Measurements from ENCODE around the gene LPAR6.

Gene LPAR6

DNA sequence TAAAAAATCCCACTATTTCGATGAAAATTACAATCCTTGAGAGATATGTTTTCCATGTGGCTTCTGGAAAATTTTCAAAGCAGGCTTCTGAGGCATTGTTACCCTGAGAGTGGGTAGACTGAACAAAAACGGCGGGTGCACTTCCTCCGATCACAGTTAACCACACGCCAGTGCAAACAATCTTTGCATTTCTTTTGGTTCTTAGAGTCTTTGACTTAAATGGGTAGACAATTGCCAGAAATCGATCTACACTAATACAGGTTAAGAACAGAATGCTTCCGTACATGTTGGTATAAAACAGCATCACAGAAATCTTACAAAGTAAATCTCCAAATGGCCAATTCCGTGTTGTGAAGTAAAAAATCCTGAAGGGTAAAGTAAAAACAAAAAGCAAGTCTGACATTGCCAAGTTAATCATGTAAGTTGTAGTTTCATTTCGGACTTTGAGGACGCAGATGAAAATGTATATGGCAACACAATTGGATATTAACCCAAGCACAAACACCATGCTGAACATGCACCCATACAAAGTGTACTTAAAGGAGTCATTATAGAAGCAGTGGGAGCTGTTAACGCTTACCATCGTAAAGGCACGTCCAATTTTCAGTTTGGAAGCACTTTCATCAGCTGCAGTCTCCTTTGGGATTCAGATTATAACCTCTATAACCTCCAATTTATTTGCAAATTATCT is 927 bp downstream of the LPAR6 start:
- DNase-seq: no peak

DNA sequence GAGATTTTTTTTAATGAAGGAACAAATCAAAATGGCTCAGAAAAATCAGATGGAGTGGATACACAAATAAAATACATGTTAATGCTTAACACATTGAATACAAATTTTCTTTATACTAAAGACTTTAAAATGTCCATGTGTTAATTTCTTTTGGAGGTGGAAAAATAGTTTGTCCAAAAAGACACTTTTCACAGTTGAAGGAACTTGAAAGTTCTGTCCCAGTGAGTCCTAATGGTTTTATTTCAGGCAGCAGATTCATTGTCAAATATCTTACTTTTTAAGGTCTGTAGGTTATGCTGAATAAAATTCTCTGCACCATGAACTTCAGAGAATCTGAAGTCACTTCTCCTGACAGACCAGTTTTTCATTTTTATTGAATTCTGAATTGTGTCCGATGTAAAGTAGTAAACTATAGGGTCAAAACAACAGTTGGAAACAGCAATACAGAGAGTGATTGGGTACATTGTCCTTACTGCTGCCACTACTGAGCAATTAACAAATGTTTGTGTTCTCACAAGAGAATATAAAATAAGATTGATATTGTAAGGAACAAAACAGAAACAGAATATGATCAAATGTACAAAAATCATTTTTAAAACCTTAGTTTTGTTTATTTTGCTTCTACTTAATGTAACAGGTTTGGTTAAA is 1.6 kb downstream of the LPAR6 start:
- DNase-seq: no peak

DNA sequence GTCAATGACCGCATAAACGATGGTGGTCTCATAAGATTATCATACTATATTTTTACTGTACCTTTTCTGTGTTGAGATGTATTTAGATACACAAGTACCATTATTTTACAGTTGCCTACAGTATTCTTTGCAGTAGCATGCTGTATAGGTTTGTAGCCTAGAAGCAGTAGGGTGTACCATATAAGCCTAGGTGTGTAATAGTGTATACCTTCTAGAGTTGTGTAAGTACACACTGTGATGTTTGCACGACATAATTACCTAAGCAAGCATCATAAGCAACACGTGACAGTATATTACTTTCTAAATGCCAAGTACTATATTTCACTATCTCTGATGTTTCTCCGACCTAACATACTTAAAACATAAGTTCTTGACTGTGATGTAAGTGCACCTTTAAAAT is 2.7 kb downstream of the LPAR6 start:
- DNase-seq: no peak

DNA sequence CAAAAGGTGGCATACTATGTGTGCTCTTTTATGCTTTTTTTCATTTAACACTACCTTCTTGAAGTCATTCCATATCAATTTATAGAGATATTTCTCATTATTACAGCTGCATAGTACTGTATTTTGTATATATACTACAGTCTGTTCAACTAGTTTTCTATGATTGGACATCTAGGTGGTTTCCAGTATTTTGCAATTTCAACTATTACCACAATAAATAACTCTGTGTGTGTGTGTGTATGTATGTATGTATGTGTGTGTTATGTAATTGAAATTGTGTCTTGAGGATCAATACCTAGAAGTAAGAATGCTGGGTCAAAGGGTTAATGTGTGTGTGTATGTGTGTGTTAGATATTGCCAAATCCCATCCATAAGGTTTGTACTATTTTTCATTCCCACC is 7.0 kb downstream of the LPAR6 start:
- DNase-seq: no peak

DNA sequence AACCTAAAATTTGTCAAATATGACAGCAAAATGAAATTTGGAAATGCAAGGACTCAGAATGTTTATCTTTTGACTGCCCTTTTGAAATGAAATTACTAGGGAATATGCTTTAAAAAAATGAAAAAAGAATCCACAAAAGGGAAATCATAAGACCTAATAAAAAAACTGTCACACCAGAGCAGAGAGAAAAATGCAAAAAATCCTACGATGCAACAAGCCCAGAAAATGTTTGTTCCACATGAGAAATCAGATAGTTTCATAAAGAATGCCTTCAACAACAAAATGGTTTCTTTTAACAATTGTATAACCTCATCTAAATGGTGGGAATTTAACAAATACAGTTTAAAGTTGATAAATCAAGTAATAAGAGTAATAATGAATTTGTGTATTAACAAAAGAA is 8.0 kb downstream of the LPAR6 start:
- DNase-seq: no peak

DNA sequence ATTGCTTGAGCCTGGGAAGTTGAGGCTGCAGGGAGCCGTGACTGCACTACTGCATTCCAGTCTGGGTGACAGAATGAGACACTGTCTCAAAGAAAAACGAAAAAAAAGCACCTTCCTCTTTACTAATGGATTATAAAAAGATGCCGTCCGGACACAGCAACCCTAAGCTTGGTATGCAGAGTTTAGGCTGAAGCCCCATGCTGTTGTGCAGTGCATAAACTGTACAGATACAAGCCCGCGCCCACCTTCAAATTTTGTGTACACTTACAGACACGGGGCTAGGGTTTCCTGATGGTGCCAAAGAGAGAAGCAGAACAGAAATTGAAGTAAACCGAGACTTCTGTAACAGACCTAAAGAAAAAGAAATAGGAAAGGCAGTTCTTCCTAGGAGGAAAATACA is 9.0 kb downstream of the LPAR6 start:
- no peak for DNase-seq

DNA sequence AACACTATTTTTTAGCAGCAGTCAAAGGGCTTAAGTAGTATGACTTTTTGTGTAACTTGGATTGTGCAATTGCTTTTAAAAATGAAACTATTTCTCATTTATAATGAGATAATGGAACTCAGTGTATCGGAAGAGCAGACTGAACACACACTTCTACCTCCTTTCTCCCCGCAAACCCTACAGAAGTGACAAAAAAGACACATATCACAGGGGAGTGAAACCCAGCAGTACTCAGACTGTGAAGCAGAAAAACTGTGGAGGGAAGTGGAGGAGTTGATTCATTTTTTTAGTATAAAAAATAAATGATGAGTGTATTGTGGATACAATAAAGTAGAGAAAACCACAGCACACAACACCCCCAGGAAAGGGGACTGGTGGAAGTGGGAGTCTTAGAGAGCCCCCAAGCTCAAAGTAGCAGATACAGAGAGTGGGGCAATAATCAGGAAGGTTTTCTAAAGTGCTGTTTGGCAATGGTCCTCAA is 9.7 kb downstream of the LPAR6 start:
- no peak for DNase-seq

DNA sequence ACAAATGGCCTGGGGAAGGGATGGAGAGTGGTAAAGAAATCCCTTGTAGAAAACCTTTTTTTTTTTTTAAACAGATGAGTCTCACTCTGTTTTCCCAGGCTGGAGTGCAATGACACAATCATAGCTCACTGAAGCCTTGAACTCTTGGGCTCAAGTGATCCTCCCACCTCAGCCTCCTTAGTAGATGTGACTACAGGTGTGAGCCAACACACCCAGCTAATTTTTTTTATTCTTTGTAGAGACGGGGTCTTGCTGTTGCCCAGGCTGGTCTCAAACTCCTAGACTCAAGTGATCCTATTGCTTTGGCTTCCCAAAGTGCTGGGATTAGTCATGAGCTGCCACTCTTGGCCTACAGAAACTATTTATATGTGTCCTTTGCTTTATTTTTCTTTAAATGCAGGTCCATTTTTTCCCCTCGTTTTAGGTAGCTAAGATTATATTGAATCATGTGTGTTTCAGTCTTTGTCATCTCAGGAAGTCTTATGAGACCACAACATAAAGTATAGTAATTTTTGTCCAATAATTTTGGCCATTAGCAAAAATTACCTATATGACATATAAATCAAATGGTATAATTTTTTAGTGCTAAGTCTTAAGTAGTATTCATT is 10.5 kb downstream of the LPAR6 start:
- no peak for DNase-seq

DNA sequence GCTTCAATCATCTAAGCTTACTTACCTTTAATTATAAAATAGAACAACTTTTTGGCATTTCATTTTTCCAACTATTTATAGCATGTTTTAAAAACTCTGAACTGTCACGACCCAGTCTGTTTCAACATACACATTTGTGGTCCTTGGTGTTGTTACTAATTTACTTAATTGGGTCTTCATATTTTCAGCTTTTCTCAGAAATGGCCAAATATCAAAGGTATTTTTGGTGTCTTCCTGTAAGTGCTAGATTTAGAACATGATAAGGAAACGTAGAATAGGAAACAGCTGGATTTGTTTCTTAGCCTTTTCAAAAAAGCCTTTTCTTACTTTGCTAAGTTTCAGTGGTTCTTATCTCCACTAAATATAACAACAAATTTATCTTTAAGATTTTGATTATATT is 11.4 kb downstream of the LPAR6 start:
- DNase-seq: no peak

DNA sequence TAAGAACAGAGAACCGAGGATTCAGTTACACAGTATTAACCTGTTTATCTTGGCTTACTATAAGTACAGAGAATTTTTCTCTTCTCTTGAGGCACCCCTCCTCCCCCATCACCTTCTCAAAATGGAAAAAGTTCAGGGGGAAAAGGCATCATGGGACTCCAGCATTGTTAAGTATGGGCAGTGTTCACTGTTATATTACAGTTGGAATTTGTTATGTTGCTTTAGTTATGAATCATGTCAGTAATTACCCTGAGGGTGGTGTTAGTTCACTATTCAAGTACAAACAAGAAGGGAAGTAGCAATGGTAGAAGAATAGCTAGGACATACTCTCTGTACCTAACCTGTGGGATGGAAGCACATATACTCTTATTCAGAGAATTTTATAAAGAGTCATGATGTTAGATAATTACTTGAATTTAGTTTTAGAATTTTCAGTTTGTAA is 12.0 kb downstream of the LPAR6 start:
- DNase-seq: no peak

DNA sequence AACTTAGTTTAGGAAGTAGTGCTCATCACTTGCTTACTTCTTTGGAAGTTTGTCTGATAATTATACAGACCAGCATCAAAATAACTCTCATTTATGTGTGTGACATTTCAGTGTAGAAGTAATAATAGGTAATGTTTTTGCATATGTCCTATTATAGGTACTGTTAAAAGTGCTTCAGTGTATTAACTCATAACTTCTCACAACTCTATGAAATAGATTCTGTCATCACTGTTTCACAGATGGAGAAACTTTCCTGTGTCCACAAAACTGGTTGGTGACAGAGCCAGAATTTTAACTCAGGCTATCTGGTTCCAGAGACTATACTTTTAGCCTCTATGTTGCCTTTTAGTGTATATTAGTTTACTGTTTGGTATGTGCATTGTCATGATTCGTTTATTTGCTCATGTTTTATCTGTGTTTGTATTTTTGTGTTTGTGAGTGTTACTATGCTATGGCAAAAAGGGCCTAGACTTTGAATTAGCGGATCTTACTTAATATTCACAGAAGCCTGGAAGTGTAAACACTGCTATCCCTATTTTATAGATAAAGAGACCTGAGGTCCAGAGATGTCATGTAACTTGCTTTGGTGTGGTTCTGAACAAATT is 12.7 kb downstream of the LPAR6 start:
- DNase-seq: no peak

DNA sequence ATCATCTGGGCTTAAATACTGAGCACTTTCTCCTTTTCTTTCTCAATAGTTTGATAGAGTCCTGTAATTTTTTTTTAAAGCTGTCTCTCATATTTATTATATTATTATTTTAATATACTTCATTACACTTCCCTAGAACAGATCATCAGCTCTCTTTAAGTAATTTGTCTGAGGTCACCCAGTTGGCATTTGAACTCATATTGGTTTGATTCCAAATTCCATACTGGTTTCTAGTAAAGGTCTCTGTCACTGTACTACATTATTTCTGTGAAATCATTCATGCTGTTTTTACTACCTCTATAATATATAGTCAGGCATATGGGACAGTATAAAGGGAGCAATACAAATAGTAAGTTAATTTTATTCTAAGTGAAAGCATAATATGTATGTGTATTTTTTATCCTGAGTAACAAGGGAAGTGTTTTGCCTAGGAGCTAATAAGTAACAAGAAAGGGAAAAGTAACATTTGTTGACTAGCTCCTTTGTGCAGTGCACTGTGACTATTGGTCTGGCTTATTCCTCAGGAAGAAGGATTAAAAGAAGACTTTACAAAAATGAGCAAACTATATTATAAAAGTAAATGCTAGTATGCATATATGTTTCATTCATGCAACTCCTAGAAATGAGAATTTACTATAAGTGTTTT is 14.3 kb downstream of the LPAR6 start:
- DNase-seq: no peak

DNA sequence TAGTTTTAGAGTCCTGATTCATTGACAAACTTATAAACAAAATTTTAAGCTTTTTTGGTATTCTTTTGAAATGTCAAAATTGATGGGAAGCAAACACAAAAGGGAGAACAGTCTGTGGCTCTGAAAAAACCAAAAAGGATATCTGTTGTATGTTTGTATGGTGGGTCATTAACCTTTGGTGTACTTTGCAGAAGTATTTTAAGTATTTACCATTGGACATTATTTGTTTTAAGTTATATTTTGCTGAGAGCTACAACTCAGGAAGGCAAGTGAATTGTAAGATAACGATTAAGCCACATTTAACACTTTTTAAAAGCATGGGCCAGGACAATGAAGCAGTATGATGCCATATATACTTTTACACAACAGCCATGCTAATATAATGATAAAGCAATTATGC is 15.2 kb downstream of the LPAR6 start:
- DNase-seq: no peak

DNA sequence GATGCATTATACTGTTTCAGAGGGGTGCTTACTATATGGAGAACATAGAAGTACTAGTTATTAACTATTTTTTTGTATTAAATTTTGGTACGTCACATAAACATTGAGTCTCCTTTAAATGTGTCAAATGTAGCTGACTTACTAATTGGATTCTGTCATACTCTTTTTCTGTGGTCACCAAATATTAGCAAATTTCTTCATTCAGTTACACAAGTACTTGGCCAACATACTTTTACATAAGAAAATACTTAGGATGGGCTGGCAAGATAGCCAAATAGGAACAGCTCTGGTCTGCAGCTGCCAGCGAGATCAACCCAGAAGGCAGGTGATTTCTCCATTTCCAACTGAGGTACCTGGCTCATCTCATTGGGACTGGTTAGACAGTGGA is 19.2 kb downstream of the LPAR6 start:
- no peak for DNase-seq

DNA sequence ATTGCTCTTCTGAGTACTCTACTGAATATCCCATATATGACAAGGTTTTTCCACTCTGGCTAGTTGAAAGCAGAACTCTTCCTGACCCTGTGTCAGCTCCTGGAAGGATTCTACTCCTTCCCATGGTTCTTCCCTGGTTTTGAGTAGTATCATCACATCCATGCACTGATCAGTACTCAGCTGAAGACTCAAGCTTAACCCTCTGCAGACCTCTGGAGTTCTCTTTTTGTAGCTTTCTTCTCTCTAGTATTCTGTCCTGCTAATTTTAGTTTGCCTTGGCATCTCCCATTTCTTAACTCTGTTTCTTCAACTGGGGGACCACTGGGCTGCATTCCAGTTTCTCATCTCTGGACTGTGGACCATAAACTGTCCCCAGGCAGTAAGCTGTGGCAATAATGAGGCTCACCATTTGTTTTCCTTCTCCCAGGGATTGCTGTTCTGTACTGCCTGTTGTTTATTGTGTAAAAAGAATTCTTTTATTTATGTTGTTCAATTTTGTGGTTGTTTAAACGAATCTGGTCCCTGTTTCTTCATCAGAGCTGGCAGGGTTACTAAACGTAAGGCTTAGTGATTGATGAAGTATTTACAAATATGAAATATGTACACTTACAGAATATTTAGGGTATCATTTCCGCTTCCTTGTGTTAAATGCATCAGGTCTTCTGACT is 19.7 kb downstream of the LPAR6 start:
- no peak for DNase-seq

DNA sequence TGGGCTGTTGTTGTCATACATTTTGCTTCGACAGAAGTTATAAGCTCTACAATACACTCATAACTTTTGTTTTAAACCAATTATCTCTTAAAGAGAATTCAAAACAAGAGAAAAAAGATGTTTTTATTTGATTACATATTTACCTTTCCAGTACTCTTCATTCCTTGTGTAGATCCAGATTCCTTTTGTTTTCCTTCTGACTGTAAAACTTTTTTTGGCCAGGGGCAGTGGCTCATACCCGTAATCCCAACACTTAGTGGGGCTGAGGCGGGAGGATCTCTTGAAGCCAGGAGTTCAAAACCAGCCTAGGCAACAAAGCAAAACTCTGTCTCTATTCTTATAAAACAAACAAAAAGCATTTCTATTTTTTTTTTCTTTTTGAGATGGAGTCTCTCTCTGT is 21.7 kb downstream of the LPAR6 start:
- no peak for DNase-seq

DNA sequence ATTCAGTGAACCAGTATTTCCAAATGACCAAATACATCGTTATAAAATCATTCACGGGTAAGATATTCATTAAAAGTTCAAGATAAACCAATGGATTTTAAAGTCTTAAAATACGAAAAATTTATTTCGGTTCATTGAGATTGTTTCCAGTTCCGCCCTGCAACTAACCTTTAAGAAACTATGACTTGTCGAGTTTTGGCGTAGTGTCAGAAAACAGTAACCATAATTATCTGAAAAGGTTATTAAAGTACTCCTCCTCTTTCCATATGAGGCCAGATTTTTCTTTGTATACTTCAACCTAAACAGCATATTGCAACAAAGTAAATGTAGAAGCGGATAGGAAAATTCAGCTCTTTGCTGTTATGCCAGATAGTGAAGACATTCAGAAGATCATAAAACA is 26.1 kb downstream of the LPAR6 start:
- DNase-seq: no peak

DNA sequence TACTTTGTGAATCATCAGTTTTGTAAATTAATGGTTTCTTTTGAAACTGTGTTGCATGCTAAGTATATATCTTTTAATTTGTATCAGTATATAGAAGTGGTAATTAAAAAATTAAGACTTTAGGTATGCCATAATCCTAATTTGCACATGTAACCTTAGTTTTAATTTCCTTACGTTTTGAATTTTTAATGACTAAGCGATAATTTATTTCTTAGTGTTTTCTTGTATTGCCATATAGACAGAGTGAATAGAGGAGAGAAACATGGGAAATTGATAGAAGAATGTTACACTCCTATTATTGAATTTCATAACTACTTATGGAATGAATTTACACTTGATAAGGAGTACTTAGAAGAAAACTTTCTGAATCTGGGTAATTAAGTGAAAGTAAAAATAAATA is 29.5 kb downstream of the LPAR6 start:
- DNase-seq: no peak

DNA sequence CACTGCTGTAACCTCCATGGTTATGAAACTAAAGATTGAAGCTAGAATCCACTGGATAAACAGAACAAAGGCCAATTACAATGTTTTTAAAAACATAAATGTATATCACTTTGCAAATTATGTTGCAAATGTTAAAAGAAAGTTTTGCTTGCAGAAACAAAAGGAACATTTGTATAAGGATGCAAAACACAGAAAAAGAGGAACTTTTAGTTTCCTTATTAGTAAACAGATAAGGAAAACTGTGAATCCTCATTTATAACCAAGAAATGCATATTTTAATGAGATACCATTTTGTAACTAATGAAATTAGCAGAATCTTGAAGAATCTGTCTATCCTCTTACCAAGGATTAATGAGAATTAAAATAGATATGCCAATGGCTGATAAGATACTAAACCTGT is 32.3 kb downstream of the LPAR6 start:
- no peak for DNase-seq

DNA sequence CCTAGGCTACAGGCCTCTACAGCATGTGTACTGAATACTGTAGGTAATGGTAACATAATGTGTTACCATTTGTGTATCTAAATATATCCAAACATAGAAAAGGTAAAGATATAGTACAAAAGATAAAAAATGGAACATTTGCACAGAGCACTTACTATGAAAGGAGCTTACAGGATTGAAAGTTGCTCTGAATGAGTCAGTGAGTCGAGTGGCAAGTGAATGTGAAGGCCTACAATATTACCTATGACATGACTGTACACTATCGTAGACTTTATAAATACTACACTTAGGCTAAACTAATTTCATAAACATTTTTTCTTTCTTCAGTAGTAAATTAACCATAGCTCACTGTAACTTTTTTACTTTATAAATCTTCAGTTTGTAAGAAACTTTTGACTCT is 35.1 kb downstream of the LPAR6 start:
- no peak for DNase-seq

DNA sequence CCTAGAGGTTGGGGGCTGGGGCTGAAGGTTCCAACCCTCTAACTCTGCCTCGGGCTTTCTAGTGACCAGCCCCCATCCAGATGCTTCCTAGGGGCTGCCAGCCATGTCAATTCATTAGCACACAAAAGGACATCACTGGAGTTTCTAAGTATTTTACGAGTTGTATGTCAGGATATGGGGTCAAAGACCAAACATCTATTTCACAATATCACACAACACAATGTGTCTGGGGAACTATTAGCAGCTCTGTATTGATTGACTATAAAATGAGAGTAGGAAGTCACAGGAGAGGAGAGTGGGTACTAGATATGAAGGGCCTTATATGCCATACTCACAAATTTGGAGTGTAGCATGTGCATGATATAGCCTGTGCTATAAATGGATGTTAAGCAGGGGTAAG is 42.1 kb downstream of the LPAR6 start:
- DNase-seq: no peak

DNA sequence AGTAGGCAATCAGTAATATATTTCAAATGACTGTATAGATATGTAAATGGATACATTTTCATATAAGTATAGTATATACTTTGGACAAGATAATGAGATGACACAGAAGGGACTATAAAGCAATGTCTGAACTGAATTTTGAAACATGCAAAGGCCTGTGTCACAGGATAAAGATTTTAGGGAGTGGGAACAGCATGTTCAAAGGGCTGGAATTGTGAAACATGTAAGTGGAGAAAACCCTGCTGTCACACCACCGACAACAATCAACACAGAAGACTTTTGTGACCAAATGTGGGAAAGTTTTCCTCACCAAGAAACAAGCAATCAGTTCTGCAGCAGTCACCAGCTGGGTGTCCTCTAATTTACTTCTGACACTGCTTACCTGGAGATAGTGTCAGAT is 42.9 kb downstream of the LPAR6 start:
- DNase-seq: no peak

Measured in NCI-H2081 treated with DMSO at 0.1 percent for 48 hours (cell line).